NCI-H1105 (cell line): ENCODE data around the gene NUTM2E.
"Not testable (repeated sequence)": the region's sequence is repeated elsewhere in the genome, so short reads cannot be mapped to it uniquely, and the experiment has no call there.

Experiments
- DNase-seq: peaks from one replicate; lab custom pipeline; 2025; lab: John Stamatoyannopoulos, UW

NUTM2E gene

DNA sequence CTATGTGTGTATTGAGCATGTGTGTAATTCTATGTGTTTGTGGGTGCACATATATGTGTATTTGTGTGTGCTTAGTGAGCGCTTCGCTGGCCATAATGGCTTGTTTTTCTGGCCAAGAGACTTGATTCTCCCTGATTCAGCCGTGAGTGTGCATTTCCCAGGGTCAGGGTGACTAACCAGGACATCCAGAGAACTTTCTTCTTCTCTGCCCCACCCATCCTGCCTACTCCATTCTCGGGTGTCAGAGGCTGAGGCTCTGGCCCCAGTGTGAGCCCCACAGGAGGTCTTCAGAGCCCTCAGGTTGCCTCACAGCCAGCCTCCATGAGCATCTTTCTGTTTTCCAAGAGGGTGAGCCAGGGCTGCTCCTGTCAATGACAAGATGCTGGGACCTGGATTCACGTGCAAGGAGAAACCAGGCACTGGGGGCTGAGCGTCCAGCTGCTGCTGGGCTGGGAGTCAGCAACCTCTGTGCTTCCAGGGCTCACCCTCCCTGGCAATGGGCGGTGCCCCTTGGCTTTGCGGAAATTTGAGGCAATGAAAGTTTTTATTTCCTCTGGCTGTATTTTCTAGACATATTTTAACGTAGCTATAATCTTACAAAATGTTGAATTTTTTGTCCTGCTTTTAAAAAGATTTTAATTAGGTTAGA, 40.5 kb downstream of the NUTM2E start:
- not testable (repeated sequence) for DNase-seq

GRCh38 chr10:79868023-79868422, 41.5 kb downstream of the NUTM2E start:
- not testable (repeated sequence) for DNase-seq

DNA sequence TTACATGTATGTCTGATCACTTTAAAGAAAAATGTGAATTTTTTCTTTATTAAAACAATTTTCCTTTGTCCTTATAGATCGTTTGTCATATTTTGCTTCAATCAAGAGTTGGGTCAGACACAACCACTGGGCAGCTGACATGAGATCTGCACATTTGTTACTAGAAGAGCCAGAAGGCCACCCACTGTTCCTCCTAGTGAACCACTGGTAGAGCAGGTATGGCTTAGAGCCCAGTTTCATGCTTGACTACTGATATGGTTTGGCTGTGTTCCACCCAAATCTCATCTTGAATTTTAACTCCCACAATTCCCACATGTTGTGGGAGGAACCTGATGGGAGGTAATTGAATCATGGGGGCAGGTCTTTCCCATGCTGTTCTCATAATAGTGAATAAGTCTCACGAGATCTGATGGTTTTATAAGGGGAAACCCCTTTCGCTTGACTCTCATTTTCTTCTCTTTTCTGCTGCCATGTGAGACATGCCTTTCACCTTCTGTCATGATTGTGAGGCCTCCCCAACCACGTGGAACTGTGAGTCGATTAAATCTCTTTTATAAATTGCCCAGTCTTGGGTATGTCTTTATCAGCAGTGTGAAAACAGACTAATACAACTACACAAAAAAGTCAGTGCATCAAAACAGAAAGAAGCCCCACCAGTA, 43.0 kb downstream of the NUTM2E start:
- DNase-seq: not testable (repeated sequence)

GRCh38 chr10:79871729-79872128, 45.2 kb downstream of the NUTM2E start:
- DNase-seq: not testable (repeated sequence)
